ENCODE measurements around the gene IQSEC3.

The IQSEC3 gene

DNA sequence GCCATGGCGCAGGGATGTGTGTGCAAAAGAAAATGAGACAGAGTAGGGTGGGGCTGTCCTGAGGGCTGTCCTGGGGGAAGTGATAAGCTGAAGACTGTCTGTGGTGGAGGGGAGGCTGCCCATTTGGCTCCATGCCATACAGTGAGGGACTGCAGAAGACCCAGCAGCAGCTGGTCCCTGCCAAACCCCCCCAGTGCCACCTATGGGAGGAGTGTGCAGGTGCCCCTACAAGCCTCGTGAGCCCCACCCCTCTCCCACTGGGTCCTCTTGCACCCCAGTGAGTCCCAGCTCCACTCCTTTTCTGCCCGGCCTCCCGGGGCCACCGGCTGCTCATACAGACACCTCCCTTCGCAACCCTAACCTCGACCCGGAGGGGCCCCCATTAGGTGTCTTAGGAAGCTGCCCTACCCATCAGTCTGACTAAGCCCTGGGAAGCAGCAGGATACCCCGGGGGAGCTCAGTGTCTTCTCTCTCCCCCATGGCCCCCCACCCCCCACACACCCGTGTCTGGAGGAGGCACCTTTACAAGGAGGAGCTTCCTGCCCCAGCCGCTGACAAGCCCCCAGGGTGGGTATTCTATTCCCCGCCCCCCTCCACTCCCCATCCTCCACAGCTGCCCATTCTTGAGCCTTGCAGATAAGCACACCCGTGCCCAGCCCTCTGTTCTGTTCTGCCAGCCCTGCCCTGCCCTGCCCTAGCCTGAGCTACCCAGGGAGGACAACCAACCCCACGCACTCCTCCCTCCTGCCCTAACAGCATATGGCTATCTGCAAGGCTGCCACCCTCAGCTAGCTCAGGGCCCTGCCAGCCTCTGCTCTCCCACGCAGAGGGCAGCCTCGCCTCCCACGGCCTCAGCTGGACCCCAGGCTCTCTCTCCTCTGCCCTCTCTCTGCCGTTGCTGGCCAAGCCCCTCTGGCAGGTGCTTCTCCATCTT is 105.4 kb downstream of the IQSEC3 start:
- DNase-seq (ENCODE audit: low read depth): no peak
- TF ChIP-seq, protein P1, sequence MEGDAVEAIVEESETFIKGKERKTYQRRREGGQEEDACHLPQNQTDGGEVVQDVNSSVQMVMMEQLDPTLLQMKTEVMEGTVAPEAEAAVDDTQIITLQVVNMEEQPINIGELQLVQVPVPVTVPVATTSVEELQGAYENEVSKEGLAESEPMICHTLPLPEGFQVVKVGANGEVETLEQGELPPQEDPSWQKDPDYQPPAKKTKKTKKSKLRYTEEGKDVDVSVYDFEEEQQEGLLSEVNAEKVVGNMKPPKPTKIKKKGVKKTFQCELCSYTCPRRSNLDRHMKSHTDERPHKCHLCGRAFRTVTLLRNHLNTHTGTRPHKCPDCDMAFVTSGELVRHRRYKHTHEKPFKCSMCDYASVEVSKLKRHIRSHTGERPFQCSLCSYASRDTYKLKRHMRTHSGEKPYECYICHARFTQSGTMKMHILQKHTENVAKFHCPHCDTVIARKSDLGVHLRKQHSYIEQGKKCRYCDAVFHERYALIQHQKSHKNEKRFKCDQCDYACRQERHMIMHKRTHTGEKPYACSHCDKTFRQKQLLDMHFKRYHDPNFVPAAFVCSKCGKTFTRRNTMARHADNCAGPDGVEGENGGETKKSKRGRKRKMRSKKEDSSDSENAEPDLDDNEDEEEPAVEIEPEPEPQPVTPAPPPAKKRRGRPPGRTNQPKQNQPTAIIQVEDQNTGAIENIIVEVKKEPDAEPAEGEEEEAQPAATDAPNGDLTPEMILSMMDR (IDR thresholded peaks at IDR 0.05; ENCODE audit: low read depth, low read length, missing control alignments): no peak
- no peak overlapping the region for H3K4me3 ChIP-seq (ENCODE audit: low read depth, low read length)

DNA sequence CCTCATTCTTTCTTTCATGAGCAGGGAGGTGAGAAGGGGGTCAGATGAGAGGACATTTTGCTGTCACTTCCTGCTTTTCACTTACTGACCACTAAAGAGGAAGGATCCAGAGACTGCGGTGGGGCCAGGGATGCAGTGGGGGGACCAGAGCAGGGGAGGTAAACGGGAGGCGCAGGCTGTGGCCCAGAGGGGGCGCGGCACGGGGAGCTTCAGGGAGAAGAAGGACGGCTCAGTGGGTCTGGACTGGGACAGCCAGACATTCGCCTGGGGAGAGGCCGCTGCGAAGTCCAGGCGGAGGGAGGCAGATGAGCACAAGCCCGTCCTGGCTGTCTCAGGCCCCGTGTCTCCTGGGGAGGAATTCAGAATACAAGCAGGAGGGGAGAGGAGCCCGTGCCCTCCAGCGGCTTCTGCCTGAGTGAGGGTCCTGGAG is 106.2 kb downstream of the IQSEC3 start:
- no peak overlapping the region for H3K4me3 ChIP-seq (ENCODE audit: low read depth, low read length)
- no peak for DNase-seq (ENCODE audit: low read depth)
- TF ChIP-seq, protein P1 (IDR thresholded peaks at IDR 0.05; ENCODE audit: low read depth, low read length, missing control alignments): no peak

DNA sequence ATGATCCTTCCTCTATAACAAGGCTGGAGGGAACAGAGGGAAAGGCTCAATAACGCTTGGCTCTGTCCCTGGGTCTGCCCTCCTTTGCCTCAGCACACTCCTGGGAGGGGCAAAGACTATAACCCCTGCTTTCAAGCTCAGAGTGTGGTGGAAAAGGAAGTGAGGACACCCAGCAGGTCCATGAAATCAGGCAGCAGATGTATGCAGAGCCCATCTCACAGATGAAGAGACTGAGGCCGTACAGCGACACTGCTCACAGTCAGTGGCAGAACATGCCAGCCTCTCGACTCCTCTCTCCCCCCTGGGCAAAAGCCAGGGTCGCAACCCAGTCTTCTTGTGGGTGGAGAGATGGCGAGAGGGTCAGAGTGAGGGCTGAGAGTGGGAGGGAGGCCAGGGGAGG is 107.6 kb downstream of the IQSEC3 start:
- DNase-seq (ENCODE audit: low read depth): no peak
- H3K4me3 ChIP-seq (ENCODE audit: low read depth, low read length): no peak overlapping the region
- TF ChIP-seq, protein P1 (IDR thresholded peaks at IDR 0.05; ENCODE audit: low read depth, low read length, missing control alignments): no peak

DNA sequence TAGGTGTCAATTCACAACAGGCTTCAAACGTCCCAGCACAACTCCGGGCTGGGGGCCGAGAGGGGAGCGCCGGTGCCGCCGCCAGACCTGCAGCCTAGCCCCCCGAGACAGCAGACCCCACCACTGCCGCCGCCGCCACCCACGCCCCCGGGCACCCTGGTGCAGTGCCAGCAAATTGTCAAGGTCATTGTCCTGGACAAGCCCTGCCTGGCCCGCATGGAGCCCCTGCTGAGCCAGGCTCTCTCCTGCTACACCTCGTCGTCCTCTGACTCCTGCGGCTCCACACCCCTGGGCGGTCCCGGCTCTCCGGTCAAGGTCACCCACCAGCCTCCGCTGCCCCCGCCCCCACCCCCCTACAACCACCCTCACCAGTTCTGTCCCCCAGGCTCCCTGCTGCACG is 108.0 kb downstream of the IQSEC3 start:
- H3K4me3 ChIP-seq (ENCODE audit: low read depth, low read length): no peak overlapping the region
- TF ChIP-seq, protein P1 (IDR thresholded peaks at IDR 0.05; ENCODE audit: low read depth, low read length, missing control alignments): no peak
- no peak for DNase-seq (ENCODE audit: low read depth)

DNA sequence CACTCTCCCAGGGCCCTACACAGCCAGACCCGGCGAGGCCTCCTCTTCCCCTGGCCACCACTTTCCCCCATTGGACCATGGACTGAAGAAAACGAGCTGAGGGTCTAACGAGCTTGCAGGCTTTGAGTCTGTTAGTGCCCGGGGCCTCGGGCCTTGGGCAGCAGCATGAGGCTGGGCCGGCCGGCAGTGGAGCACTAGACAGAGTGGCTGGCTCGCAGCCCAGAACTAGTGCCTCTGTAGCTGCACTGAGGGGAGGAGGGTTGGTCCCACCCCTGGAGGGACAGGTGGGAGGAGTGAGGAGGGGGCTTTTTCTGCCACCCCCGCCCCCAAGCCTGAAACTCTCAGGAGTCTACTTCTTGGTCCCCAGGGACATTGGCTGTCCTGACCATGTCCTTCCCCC is 108.7 kb downstream of the IQSEC3 start:
- DNase-seq (ENCODE audit: low read depth): no peak
- TF ChIP-seq, protein P1 (IDR thresholded peaks at IDR 0.05; ENCODE audit: low read depth, low read length, missing control alignments): no peak
- H3K4me3 ChIP-seq (ENCODE audit: low read depth, low read length): no peak overlapping the region

DNA sequence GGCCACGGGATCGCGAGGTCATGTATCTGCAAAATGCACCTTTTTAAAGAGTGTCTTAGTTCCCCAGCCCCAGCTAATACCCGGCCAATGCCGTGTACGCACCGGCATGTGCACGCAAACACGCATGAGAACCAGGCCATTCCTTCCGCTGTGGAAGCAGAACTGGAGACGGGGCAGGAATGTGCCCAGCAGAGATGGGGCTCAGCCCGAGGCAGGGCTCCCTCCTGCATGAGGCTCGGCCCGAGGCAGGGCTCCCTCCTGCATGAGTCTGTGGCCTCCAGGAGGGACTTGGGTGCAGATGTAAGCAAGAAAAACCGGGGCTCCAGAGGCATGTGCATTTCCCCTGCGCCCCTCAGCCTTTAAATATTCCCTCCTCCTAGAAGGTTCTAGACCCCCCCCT is 109.2 kb downstream of the IQSEC3 start:
- H3K4me3 ChIP-seq (ENCODE audit: low read depth, low read length): no peak overlapping the region
- no peak for DNase-seq (ENCODE audit: low read depth)
- TF ChIP-seq, protein P1 (IDR thresholded peaks at IDR 0.05; ENCODE audit: low read depth, low read length, missing control alignments): no peak

Measured in GM12864 (cell line).